Upper lobe of left lung (tissue), 6 donors: ENCODE data around the gene KLHDC10. TPM values are rescaled to one million over a fixed set of nuclear protein-coding genes. Genes with fewer than 3 reads are reported as not detected.
"Not testable (repeated sequence)": the region's sequence is repeated elsewhere in the genome, so short reads cannot be mapped to it uniquely, and the experiment has no call there.

Source experiments
- ATAC-seq, 2 donors: fragments of 200-7000 bp; cut with Tn5 transposase; one replicate each; pipeline ENCODE4 v1.9.1; 2022; ENCODE audit warnings: mild to moderate bottlenecking in 2 of 2, moderate library complexity in 2 of 2; ENCODE audit not compliant: low FRiP score in 2 of 2
- DNase-seq, 2 donors: peaks; one replicate each; pipeline ENCODE4 v3.0.0-alpha.2; 2019 to 2020
- H3K27ac ChIP-seq, 4 donors: fragments of 200-600 bp; sonication (generic); one replicate each; pipeline ENCODE4 v1.5.1; 2016 to 2019
- H3K27me3 ChIP-seq, 4 donors: fragments of 200-600 bp; sonication (generic); one replicate each; pipeline ENCODE4 v1.5.1; 2017 to 2019
- H3K36me3 ChIP-seq, 4 donors: fragments of 200-600 bp; sonication (generic); one replicate each; pipeline ENCODE4 v1.5.1; 2016 to 2019
- H3K4me1 ChIP-seq, 4 donors: fragments of 200-600 bp; sonication (generic); one replicate each; pipeline ENCODE4 v1.5.1; 2018 to 2019
- H3K4me3 ChIP-seq, 4 donors: fragments of 200-600 bp; sonication (generic); one replicate each; pipeline ENCODE4 v1.5.1; 2017 to 2019; ENCODE audit warnings: mild to moderate bottlenecking in 2 of 4, moderate library complexity in 1 of 4
- H3K9me3 ChIP-seq, 4 donors: fragments of 200-600 bp; sonication (generic); one replicate each; pipeline ENCODE4 v1.5.1; 2018 to 2019
- EP300 ChIP-seq, 4 donors: sonication (generic); formaldehyde crosslinking; IDR thresholded peaks; one replicate each; pipeline ENCODE4 v1.5.1; 2017; ENCODE audit warnings: antibody characterized with exemption in 4 of 4, control low read depth in 2 of 4
- POLR2A ChIP-seq, 4 donors: fragments of 450-650 bp; IDR thresholded peaks; one replicate each; pipeline ENCODE4 v1.5.1; 2016 to 2017; ENCODE audit warnings: antibody characterized with exemption in 4 of 4, mild to moderate bottlenecking in 2 of 4
- POLR2AphosphoS5 ChIP-seq, 2 donors: sonication (generic); formaldehyde crosslinking; IDR thresholded peaks; one replicate each; pipeline ENCODE4 v1.5.1; 2017; ENCODE audit warnings: antibody characterized with exemption in 2 of 2
- whole genome bisulfite sequencing, 2 donors: methylation state at CpG; one replicate each; pipeline ENCODE4 v1.1.5; 2017 to 2018; 5-methylcytosine and 5-hydroxymethylcytosine counted together
- total RNA-seq, 6 donors: library from RNA; depleted of rRNA in 4 of 6; stranded (reverse); fragments of >200 nt in 4 of 6; gene quantifications; one replicate each; pipeline versions ENCODE4 v1.1.0 to v1.2.1, GENCODE V29; 2016 to 2021
- TF ChIP-seq, protein P1 (sequence below), 6 experiments: fragments of 450-650 bp in 4 of 6; fragments of 200-600 bp in 2 of 6; sonication (generic) in 2 of 6; IDR thresholded peaks; one replicate each; pipeline ENCODE4 v1.5.1; 2016 to 2019; ENCODE audit warnings: antibody characterized with exemption in 6 of 6
- donor health status: DM: no; HTN: no; CAD: no; lungs with moderate emphysema.
- donor health status: DM: no; HTN: yes; CAD: no; lungs with severe emphysema.

The KLHDC10 gene
- total RNA-seq, 6 donors from 2014 or later, result 8.8 to 33.9 (median 25.3) TPM

- TF ChIP-seq POLR2AphosphoS5 (IDR thresholded peaks at IDR 0.05) (no peak), POLR2A (IDR thresholded peaks at IDR 0.05) (no peak), EP300 (IDR thresholded peaks at IDR 0.05) (no peak)
- TF ChIP-seq, protein P1, sequence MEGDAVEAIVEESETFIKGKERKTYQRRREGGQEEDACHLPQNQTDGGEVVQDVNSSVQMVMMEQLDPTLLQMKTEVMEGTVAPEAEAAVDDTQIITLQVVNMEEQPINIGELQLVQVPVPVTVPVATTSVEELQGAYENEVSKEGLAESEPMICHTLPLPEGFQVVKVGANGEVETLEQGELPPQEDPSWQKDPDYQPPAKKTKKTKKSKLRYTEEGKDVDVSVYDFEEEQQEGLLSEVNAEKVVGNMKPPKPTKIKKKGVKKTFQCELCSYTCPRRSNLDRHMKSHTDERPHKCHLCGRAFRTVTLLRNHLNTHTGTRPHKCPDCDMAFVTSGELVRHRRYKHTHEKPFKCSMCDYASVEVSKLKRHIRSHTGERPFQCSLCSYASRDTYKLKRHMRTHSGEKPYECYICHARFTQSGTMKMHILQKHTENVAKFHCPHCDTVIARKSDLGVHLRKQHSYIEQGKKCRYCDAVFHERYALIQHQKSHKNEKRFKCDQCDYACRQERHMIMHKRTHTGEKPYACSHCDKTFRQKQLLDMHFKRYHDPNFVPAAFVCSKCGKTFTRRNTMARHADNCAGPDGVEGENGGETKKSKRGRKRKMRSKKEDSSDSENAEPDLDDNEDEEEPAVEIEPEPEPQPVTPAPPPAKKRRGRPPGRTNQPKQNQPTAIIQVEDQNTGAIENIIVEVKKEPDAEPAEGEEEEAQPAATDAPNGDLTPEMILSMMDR (IDR thresholded peaks at IDR 0.05), result no peak
- Histone ChIP-seq H3K27me3 (no peaks in the 10 kb centered on the region), H3K4me3 (no peak overlapping the region), H3K9me3 (no peaks in the 10 kb centered on the region), H3K4me1 (peaks cover 18 to 30% (median 28%) of the 10 kb centered on the region in 4 donors), H3K36me3 (peaks cover 0 to 12% (median 7%) of the 10 kb centered on the region in 4 donors), H3K27ac (no peak overlapping the region)
- no peak for DNase-seq
- no peak for ATAC-seq
- WGBS, 2 donors, result 54 to 77% methylated on average over 2 to 3 of the region's 3 CpGs
Observed at GRCh38 chr7:130079846-130080394, 9.6 kb downstream of the KLHDC10 start.

- not testable (repeated sequence) for H3K27me3 ChIP-seq, H3K36me3 ChIP-seq, DNase-seq, H3K4me3 ChIP-seq, H3K9me3 ChIP-seq, ATAC-seq, H3K27ac ChIP-seq
- WGBS, 2 donors, result 63 to 69% methylated on average over 4 of the region's 4 CpGs
- peaks cover 9 to 20% (median 15%) of the 10 kb centered on the region in 4 donors for H3K4me1 ChIP-seq
Observed at GRCh38 chr7:130083497-130083896, 13.2 kb downstream of the KLHDC10 start.

DNA sequence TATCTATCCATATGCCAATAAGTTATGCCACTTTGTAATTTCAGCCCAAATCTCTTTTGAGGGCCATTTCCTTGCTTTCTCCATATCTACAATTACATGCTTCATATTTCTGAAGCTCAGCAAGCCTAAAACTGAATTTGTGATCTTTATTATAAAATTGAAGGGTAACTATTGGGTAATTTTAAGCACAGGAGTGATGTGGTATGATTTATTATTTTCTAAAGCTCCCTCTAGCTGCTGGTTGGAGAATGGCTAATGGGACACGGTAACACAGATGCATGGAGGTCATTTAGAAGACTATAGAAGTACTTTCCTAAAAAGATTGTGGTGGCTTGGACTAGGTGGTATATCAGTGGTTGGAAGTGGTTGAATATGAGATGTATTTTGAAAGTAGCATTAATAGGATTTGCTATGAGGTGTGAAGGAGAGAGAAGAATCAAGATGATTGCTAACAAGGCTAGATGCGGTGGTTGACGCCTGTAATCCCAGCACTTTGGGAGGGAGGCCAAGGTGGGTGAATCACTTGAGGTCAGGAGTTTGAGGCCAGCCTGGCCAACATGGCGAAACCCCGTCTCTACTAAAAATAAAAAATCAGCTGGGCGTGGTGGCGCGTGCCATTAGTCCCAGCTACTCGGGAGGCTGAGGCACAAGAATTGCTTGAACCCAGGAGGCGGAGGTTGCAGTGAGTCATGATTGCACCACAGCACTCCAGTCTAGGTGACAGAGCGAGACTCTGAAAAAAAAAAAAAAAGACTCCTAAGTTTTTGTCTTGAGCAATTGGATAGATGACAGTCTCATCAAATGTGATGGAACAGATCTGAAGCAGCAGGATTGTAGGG is 13.9 kb downstream of the KLHDC10 start:
- H3K9me3 ChIP-seq, result no peaks in the 10 kb centered on the region
- no peak for DNase-seq
- H3K4me1 ChIP-seq, result peaks cover 9 to 20% (median 15%) of the 10 kb centered on the region in 4 donors
- no peak for ATAC-seq
- TF ChIP-seq POLR2AphosphoS5 (IDR thresholded peaks at IDR 0.05) (no peak), POLR2A (IDR thresholded peaks at IDR 0.05) (no peak), EP300 (IDR thresholded peaks at IDR 0.05) (no peak)
- TF ChIP-seq, protein P1 (IDR thresholded peaks at IDR 0.05), result peak in 5 of 6 experiments; percentile 27 to 42 (median 35)
- no peaks in the 10 kb centered on the region for H3K27me3 ChIP-seq
- no peak overlapping the region for H3K27ac ChIP-seq
- no peak overlapping the region for H3K4me3 ChIP-seq
- no peaks in the 10 kb centered on the region for H3K36me3 ChIP-seq
- 75 to 87% methylated on average over 11 of the region's 11 CpGs for WGBS, 2 donors

DNA sequence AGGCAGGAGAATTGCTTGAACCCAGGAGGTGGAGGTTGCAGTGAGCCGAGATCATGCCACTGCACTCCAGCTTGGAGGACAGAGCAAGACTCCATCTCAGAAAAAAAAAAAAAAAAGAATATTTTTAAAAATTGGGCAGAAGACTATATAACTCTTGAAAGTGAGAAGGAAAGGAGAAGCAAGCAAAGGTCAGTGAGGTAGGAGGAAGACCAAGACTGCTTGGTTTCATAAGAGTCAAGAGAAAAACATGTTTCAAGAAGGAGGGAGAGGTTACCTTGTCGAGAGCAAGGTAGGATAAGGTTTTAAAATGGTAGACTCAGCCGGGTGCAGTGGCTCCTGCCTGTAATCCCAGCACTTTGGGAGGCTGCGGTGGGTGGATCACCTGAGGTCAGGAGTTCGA is 14.9 kb downstream of the KLHDC10 start:
- H3K9me3 ChIP-seq, H3K4me3 ChIP-seq, H3K27ac ChIP-seq, H3K27me3 ChIP-seq, H3K36me3 ChIP-seq, DNase-seq, ATAC-seq: not testable (repeated sequence)
- peaks cover 9 to 20% (median 15%) of the 10 kb centered on the region in 4 donors for H3K4me1 ChIP-seq
- WGBS, 2 donors, result 88 to 98% methylated on average over 5 of the region's 5 CpGs

DNA sequence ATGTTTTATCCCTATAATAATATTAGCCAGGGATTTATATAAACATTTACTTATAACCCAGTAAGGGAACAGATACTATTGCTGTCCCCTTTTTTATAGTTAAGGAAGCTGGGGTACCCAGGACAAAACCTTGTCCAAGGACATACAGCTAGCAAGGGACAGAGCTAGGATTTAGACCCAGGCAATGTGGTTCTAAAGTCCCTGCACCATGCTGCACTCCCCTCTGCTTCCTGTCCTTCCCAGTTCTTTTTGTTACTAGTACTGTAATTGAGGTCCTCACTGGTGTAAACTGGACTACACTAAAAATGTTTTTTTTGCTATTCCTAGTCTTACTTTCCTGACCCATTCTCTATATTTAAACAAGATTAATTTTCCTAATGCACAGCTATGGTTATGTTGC is 16.6 kb downstream of the KLHDC10 start:
- peaks cover 8 to 16% (median 13%) of the 10 kb centered on the region in 4 donors for H3K4me1 ChIP-seq
- no peak overlapping the region for H3K27ac ChIP-seq
- no peaks in the 10 kb centered on the region for H3K36me3 ChIP-seq
- TF ChIP-seq POLR2AphosphoS5 (IDR thresholded peaks at IDR 0.05) (no peak), EP300 (IDR thresholded peaks at IDR 0.05) (no peak), POLR2A (IDR thresholded peaks at IDR 0.05) (no peak)
- TF ChIP-seq, protein P1 (IDR thresholded peaks at IDR 0.05), result no peak
- H3K27me3 ChIP-seq, result no peaks in the 10 kb centered on the region
- H3K9me3 ChIP-seq, result no peaks in the 10 kb centered on the region
- DNase-seq (no peak), ATAC-seq (no peak)
- no peak overlapping the region for H3K4me3 ChIP-seq
